ENCODE measurements around the gene TLR6.

The TLR6 gene

DNA sequence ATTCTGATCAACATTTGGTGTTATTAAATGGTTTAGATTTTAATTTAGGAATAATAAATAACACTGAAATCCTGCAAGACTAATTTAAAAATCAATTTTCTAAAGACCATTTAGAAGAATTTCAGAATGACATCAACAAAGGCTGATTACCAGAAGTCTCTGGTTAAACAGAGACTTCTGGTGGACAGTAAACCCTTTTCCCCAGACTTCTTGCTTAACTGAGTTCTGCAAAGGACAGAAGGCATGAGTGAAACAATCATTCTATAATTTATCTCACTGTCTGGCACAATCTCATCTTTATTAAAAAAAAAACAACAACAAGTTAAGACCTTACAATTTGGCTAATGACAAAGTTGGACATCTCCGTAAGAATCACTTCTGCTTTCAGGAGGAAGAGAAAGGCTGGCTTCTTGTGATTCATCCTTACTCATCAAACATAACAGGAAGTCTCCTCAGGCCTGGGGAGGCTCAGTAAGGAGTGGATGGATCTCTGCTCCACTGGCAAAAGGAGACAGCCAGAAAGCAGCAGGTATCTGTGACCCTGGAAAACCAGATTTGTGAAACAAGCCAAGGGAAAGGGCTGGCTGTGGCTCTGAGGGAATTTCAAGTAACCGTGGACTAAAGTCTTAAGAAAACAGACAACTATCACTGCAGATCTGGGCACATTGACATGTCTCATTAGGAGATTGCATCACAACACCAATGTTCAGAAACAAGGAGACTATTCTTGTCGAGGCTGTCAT, 908 bp upstream of the TLR6 start:
- H3K27ac ChIP-seq, result no peak overlapping the region
- TF ChIP-seq, protein P1, sequence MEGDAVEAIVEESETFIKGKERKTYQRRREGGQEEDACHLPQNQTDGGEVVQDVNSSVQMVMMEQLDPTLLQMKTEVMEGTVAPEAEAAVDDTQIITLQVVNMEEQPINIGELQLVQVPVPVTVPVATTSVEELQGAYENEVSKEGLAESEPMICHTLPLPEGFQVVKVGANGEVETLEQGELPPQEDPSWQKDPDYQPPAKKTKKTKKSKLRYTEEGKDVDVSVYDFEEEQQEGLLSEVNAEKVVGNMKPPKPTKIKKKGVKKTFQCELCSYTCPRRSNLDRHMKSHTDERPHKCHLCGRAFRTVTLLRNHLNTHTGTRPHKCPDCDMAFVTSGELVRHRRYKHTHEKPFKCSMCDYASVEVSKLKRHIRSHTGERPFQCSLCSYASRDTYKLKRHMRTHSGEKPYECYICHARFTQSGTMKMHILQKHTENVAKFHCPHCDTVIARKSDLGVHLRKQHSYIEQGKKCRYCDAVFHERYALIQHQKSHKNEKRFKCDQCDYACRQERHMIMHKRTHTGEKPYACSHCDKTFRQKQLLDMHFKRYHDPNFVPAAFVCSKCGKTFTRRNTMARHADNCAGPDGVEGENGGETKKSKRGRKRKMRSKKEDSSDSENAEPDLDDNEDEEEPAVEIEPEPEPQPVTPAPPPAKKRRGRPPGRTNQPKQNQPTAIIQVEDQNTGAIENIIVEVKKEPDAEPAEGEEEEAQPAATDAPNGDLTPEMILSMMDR (IDR thresholded peaks at IDR 0.05; ENCODE audit: low read depth, low read length), result no peak
- H3K9me3 ChIP-seq (ENCODE audit: severe bottlenecking), result peaks cover 4% of the 10 kb centered on the region
- no peaks in the 10 kb centered on the region for H3K27me3 ChIP-seq (ENCODE audit: insufficient read depth, low read depth, severe bottlenecking)
- no peak for DNase-seq
- H3K36me3 ChIP-seq, result no peaks in the 10 kb centered on the region
- H3K4me3 ChIP-seq (ENCODE audit: low read depth, low read length), result no peak overlapping the region

DNA sequence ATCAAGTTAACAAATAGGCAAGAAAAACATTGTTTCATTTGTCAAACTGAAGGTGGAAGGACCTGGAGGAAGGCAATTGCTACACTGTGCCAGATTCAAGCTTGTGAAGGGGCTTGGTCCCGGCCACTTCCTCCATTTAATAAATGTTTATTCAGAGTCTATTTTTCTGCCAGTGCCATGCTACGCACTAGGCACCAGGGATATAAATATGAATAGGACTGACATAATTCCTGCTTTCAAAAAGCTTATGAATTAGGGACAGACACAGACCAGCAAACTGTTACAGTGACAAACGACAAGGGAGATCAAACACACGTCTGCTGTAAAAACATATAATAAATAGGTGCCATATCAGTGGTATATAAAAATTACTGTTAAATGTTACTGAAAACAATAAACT, 571 bp downstream of the TLR6 start:
- H3K4me3 ChIP-seq (ENCODE audit: low read depth, low read length), result no peak overlapping the region
- no peak for DNase-seq

DNA sequence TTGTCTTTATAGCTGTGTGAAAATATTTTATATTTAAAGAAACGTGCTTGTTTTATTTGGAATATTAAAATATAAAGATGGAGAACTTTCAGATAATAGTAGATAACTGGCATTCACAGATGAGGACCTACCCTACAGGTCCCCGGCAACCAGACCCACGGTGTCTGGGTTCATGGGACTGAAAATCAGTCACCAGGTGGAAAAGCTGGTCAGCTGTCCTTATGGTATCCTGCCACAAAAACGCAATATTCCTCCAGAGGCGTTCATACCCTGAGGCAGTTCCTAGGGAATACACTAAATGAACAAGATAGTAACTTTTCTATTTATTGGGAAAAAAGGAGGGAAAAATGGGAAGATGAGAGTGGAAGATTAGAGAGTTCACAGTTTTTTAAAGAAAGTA, 1.2 kb downstream of the TLR6 start:
- Histone ChIP-seq H3K36me3 (no peaks in the 10 kb centered on the region), H3K27me3 (ENCODE audit: insufficient read depth, low read depth, severe bottlenecking) (no peaks in the 10 kb centered on the region), H3K27ac (no peak overlapping the region), H3K4me3 (ENCODE audit: low read depth, low read length) (no peak overlapping the region), H3K9me3 (ENCODE audit: severe bottlenecking) (peaks cover 4% of the 10 kb centered on the region)
- no peak for DNase-seq
- TF ChIP-seq, protein P1 (IDR thresholded peaks at IDR 0.05; ENCODE audit: low read depth, low read length), result no peak

More for the DNA sequence above, 571 bp downstream of the TLR6 start:
- Histone ChIP-seq H3K36me3 (no peaks in the 10 kb centered on the region), H3K27ac (no peak overlapping the region), H3K9me3 (ENCODE audit: severe bottlenecking) (peaks cover 4% of the 10 kb centered on the region), H3K27me3 (ENCODE audit: insufficient read depth, low read depth, severe bottlenecking) (no peaks in the 10 kb centered on the region)
- TF ChIP-seq, protein P1 (IDR thresholded peaks at IDR 0.05; ENCODE audit: low read depth, low read length), result no peak

DNA sequence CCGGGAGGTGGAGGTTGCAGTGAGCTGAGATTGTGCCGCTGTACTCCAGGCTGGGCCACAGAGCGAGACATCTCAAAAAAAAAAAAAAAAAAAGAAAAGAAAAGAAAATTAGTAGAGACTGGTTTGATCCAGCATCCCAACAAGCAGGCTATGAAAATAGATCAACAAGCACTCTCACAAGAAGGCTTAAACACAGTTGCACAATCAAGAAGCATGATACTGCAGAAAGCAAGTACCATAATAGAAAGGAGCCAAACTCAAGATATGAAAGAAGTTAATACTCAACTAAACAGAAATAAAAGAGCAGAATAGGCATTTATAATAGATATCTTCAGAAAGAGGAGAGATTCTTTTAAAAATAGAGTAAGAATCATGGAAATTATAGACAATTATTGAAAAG, 10.6 kb downstream of the TLR6 start:
- Histone ChIP-seq H3K4me3 (ENCODE audit: low read depth, low read length) (no peak overlapping the region), H3K27me3 (ENCODE audit: insufficient read depth, low read depth, severe bottlenecking) (no peaks in the 10 kb centered on the region)
- DNase-seq, result no peak

DNA sequence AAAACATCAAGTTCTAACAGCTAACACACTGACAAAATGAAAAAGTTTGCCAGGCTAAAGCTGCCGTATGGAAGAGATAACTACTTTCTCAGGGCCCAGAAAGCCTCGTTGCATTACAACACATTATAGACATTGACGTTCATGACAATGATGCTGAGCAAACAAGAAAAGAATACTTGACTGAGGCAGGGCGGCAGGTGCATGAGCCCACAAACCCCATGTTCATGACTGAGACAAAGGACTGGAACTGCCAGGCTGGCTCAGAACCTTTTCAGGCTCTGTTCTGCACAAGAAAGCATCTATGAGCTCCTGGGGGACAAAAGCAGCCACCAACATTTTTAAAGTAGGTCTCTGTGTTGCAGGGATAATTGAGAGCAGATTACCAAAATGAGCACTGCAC, 13.6 kb downstream of the TLR6 start:
- TF ChIP-seq, protein P1 (IDR thresholded peaks at IDR 0.05; ENCODE audit: low read depth, low read length), result no peak
- Histone ChIP-seq H3K27me3 (ENCODE audit: insufficient read depth, low read depth, severe bottlenecking) (no peaks in the 10 kb centered on the region), H3K27ac (no peak overlapping the region), H3K9me3 (ENCODE audit: severe bottlenecking) (peaks cover 13% of the 10 kb centered on the region), H3K36me3 (no peaks in the 10 kb centered on the region), H3K4me3 (ENCODE audit: low read depth, low read length) (no peak overlapping the region)
- no peak for DNase-seq

More for the DNA sequence above, 10.6 kb downstream of the TLR6 start:
- Histone ChIP-seq H3K9me3 (ENCODE audit: severe bottlenecking) (peaks cover 14% of the 10 kb centered on the region), H3K27ac (no peak overlapping the region), H3K36me3 (no peaks in the 10 kb centered on the region)
- TF ChIP-seq, protein P1 (IDR thresholded peaks at IDR 0.05; ENCODE audit: low read depth, low read length), result no peak

DNA sequence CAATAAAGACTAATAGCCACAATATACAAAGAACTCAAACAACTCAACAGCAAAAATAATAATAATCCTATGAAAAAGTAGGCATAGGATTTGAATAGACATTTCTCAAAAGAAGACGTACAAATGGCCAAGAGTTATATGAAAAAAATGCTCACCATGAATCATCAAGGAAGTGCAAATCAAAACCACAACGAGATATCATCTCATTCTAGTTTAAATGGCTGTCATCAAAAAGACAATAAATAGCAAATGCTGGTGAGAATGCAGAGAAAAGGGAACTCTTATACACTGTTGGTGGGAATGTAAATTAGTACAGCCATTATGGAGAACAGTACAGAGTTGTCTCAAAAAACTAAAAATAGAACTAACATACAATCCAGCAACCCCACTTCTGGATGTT, 18.8 kb downstream of the TLR6 start:
- no peak overlapping the region for H3K4me3 ChIP-seq (ENCODE audit: low read depth, low read length)
- H3K27ac ChIP-seq, result no peak overlapping the region
- no peaks in the 10 kb centered on the region for H3K36me3 ChIP-seq
- H3K9me3 ChIP-seq (ENCODE audit: severe bottlenecking), result peaks cover 3% of the 10 kb centered on the region
- no peaks in the 10 kb centered on the region for H3K27me3 ChIP-seq (ENCODE audit: insufficient read depth, low read depth, severe bottlenecking)
- TF ChIP-seq, protein P1 (IDR thresholded peaks at IDR 0.05; ENCODE audit: low read depth, low read length), result no peak
- DNase-seq, result no peak
